Cardiac muscle cell (in vitro differentiated cells and primary cell): ENCODE results near the gene ATG16L2. TPM values are rescaled to one million over a fixed set of nuclear protein-coding genes. Genes with fewer than 3 reads are reported as not detected.
A peak's percentile ranks its signal among the peaks of the same experiment; 100 is the strongest.

Experiments used
- DNase-seq, 2 donors: peaks; one replicate each; pipeline versions ENCODE4 v3.0.0 to v3.0.0-alpha.2; 2010 to 2017; ENCODE audit warnings: low read depth in 1 of 2, low spot score in 1 of 2
- H3K27ac ChIP-seq: fragments of 200-600 bp; sonication (generic); 2 replicates; pipeline ENCODE4 v1.5.1; 2016
- H3K27me3 ChIP-seq: fragments of 200-600 bp; sonication (generic); 2 replicates; pipeline ENCODE4 v1.6.0; 2016; ENCODE audit warnings: control low read depth
- H3K36me3 ChIP-seq: fragments of 200-600 bp; sonication (generic); 2 replicates; pipeline ENCODE4 v1.5.1; 2016; ENCODE audit warnings: control low read depth
- H3K4me1 ChIP-seq: fragments of 200-600 bp; sonication (generic); 2 replicates; pipeline ENCODE4 v1.8.1; 2017; ENCODE audit warnings: low read depth, mild to moderate bottlenecking, mixed run types
- H3K4me3 ChIP-seq: fragments of 200-600 bp; sonication (generic); 2 replicates; pipeline ENCODE4 v1.5.1; 2016; ENCODE audit warnings: mild to moderate bottlenecking
- H3K9me3 ChIP-seq: fragments of 200-600 bp; sonication (generic); 2 replicates; pipeline ENCODE4 v1.5.1; 2017; ENCODE audit warnings: low read depth, mild to moderate bottlenecking, control low read depth
- polyA plus RNA-seq: library from polyadenylated mRNA; unstranded; fragments of >200 nt; fragmentation: Nextera tagmentation; extraction: Ambion mirVana; gene quantifications from 2 replicates; pipeline ENCODE4 v1.2.1, GENCODE V29; 2016
- total RNA-seq: library from RNA; depleted of rRNA; stranded (reverse); fragments of >200 nt; gene quantifications from 2 replicates; pipeline ENCODE4 v1.2.3, GENCODE V29; 2016
- TF ChIP-seq, protein P1 (sequence below): IDR thresholded peaks from 2 replicates; pipeline ENCODE4 v1.5.1; 2012; ENCODE audit warnings: low read depth, mild to moderate bottlenecking, low read length

ATG16L2 gene
- total and polyA plus RNA-seq, 2 experiments from 2014 or later, result 47.8 to 66.8 TPM

DNA sequence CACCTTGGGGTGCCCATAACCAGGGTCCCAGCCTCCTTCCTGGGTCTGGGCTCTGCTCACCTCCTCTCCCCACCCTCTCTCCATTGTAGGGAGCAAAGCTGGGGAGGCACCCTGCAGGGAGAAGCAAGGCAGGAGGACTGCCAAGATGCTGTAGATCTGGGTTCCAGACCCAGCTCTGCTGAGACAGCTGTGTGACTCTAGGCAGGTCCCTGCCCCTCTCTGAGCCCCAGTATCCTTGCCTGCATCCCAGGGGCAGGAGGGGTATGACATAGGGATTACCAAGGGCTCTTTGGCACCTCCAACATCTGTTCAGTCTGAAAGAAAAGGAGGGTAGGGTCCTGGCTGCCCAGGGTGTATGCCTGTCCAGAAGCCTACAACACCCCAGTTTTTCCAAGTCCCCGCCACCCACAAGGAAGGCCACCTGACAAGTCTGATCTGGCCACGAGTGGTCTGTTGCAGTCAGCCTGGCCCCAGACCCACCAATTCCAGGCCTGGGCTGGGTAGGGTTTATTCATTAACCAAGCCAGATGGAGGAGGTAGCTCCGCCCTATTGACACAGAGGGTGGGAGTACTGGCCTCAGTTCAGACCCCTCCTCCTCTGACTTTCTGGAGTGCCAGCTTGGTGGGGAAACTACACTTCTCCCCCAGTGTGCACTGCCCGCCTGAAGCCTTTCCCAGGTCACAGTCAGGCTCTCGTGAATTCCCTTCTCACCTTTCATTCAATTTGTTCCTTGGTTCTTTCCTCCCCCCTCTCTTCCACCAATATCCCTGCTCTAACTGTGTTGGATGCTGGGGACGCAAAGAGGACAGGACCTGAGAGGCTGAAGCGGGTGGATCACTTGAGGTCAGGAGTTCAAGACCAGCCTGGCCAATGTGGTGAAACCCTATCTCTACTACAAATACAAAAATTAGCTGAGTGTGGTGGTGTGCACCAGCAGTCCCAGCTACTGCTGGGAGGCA, 35.4 kb upstream of the ATG16L2 start:
- TF ChIP-seq, protein P1, sequence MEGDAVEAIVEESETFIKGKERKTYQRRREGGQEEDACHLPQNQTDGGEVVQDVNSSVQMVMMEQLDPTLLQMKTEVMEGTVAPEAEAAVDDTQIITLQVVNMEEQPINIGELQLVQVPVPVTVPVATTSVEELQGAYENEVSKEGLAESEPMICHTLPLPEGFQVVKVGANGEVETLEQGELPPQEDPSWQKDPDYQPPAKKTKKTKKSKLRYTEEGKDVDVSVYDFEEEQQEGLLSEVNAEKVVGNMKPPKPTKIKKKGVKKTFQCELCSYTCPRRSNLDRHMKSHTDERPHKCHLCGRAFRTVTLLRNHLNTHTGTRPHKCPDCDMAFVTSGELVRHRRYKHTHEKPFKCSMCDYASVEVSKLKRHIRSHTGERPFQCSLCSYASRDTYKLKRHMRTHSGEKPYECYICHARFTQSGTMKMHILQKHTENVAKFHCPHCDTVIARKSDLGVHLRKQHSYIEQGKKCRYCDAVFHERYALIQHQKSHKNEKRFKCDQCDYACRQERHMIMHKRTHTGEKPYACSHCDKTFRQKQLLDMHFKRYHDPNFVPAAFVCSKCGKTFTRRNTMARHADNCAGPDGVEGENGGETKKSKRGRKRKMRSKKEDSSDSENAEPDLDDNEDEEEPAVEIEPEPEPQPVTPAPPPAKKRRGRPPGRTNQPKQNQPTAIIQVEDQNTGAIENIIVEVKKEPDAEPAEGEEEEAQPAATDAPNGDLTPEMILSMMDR, result no peak
- Histone ChIP-seq H3K27me3 (no peaks in the 10 kb centered on the region), H3K9me3 (no peaks in the 10 kb centered on the region), H3K36me3 (no peaks in the 10 kb centered on the region), H3K4me1 (peaks cover 13% of the 10 kb centered on the region), H3K4me3 (no peak overlapping the region), H3K27ac (no peak overlapping the region)
- no peak for DNase-seq

GRCh38 chr11:72779495-72780128, 34.6 kb upstream of the ATG16L2 start:
- no peaks in the 10 kb centered on the region for H3K27me3 ChIP-seq
- no peaks in the 10 kb centered on the region for H3K36me3 ChIP-seq
- no peak for DNase-seq
- TF ChIP-seq, protein P1, result no peak
- H3K4me3 ChIP-seq, result no peak overlapping the region
- no peaks in the 10 kb centered on the region for H3K9me3 ChIP-seq
- no peak overlapping the region for H3K27ac ChIP-seq
- peaks cover 13% of the 10 kb centered on the region for H3K4me1 ChIP-seq

- Histone ChIP-seq H3K4me3 (peak overlapping the region; percentile 75), H3K27ac (no peak overlapping the region), H3K9me3 (no peaks in the 10 kb centered on the region), H3K36me3 (no peaks in the 10 kb centered on the region), H3K27me3 (no peaks in the 10 kb centered on the region), H3K4me1 (peaks cover 13% of the 10 kb centered on the region)
- DNase-seq, result no peak
- TF ChIP-seq, protein P1, result no peak
Observed at GRCh38 chr11:72780296-72781062, 33.7 kb upstream of the ATG16L2 start.

DNA sequence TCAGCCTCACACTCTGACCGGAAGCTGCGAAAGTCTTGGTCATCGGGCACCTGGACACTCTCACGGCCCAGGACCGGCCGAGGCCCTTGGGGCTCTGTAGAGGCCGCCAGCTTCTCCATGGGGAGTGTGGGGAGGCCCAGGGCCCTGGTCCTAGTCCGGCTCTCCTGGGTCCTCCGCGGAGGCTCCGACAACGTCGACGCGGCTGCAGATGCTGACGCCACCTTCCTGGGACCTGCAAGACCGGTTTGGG, 33.2 kb upstream of the ATG16L2 start:
- peak overlapping the region; percentile 75 for H3K4me3 ChIP-seq
- no peaks in the 10 kb centered on the region for H3K9me3 ChIP-seq
- no peak overlapping the region for H3K27ac ChIP-seq
- H3K4me1 ChIP-seq, result peaks cover 13% of the 10 kb centered on the region
- no peaks in the 10 kb centered on the region for H3K36me3 ChIP-seq
- H3K27me3 ChIP-seq, result no peaks in the 10 kb centered on the region
- peak in 1 of 2 donors; percentile 17 for DNase-seq
- TF ChIP-seq, protein P1, result no peak

GRCh38 chr11:72781313-72782080, 32.7 kb upstream of the ATG16L2 start:
- Histone ChIP-seq H3K4me1 (peaks cover 13% of the 10 kb centered on the region), H3K36me3 (no peaks in the 10 kb centered on the region), H3K9me3 (no peaks in the 10 kb centered on the region), H3K4me3 (peak overlapping the region; percentile 75), H3K27me3 (no peaks in the 10 kb centered on the region), H3K27ac (no peak overlapping the region)
- TF ChIP-seq, protein P1, result no peak
- peak; percentile 9 to 67 for DNase-seq
